ENCODE results near the gene LSM7.

LSM7 gene

DNA sequence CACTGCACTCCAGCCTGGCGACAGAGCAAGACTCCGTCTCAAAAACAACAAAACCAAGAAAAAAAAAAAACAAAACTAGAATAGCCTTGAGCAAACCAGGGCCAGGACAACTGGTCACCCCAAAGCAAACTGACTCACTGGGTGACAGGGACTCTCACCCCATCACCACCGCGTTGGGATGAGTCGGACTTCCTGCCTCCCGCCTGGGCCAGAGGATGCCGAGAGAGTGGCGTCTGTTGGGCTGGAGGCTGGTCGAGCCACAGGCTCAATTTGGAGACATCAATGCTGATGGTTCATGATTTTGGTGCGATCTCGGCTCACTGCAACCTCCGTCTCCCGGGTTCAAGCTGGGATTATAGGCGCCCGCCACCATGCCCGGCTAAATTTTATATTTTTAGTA is 43.3 kb upstream of the LSM7 start:
- in situ Hi-C loops (cut with HindIII; ENCODE audit: low pct_ligation_motif_present, low sequenced_read_pairs), result no loop called here
- no peak overlapping the region for H3K4me3 ChIP-seq (ENCODE audit: low read depth, low read length)
- TF ChIP-seq, protein P1, sequence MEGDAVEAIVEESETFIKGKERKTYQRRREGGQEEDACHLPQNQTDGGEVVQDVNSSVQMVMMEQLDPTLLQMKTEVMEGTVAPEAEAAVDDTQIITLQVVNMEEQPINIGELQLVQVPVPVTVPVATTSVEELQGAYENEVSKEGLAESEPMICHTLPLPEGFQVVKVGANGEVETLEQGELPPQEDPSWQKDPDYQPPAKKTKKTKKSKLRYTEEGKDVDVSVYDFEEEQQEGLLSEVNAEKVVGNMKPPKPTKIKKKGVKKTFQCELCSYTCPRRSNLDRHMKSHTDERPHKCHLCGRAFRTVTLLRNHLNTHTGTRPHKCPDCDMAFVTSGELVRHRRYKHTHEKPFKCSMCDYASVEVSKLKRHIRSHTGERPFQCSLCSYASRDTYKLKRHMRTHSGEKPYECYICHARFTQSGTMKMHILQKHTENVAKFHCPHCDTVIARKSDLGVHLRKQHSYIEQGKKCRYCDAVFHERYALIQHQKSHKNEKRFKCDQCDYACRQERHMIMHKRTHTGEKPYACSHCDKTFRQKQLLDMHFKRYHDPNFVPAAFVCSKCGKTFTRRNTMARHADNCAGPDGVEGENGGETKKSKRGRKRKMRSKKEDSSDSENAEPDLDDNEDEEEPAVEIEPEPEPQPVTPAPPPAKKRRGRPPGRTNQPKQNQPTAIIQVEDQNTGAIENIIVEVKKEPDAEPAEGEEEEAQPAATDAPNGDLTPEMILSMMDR (IDR thresholded peaks at IDR 0.05; ENCODE audit: low read depth, low read length, missing control alignments), result no peak
- H3K27me3 ChIP-seq (replicated peaks), result no peaks in the 10 kb centered on the region
- DNase-seq, result no peak
- H3K27ac ChIP-seq, result no peak overlapping the region
- H3K36me3 ChIP-seq (replicated peaks), result no peaks in the 10 kb centered on the region

DNA sequence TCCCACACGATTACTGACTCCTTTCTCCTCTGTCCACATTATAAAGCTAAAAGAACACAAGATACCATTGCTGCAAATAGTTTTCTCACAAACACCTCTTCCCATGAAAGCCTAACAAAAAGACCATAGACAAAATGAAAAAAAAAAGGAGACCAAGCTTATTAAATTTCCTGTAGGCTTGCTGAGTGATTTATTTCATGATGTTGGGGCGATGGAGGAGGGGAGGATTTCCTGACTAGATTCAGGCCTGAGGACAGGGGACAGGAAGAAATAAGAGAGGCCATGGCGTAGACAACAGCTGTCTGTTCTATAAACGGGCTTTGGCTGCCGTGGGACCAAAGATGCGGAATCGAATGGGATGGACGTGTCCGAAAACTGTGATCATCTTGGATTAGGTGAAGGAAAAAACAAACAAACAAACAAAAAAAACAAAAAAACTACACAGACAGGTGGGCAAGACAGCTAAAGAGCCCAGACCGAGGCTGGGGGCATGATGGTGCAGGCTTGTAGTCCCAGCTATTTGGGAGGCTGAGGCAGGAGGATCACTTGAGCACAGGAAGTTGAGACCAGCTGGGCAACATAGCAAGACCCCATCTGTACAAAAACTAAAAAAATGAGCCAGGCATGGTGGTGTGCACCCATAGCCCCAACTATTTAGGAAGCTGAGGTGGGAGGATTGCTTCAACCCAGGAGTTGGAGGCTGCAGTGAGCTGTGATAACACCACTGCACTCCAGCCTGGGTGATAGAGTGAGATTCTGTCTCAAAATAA is 37.0 kb upstream of the LSM7 start:
- peaks cover 5% of the 10 kb centered on the region for H3K27me3 ChIP-seq (replicated peaks)
- TF ChIP-seq, protein P1 (IDR thresholded peaks at IDR 0.05; ENCODE audit: low read depth, low read length, missing control alignments), result no peak
- no peak overlapping the region for H3K27ac ChIP-seq
- no peak overlapping the region for H3K4me3 ChIP-seq (ENCODE audit: low read depth, low read length)
- in situ Hi-C loops (cut with HindIII; ENCODE audit: low pct_ligation_motif_present, low sequenced_read_pairs), result no loop called here
- no peak for DNase-seq
- H3K36me3 ChIP-seq (replicated peaks), result no peaks in the 10 kb centered on the region

DNA sequence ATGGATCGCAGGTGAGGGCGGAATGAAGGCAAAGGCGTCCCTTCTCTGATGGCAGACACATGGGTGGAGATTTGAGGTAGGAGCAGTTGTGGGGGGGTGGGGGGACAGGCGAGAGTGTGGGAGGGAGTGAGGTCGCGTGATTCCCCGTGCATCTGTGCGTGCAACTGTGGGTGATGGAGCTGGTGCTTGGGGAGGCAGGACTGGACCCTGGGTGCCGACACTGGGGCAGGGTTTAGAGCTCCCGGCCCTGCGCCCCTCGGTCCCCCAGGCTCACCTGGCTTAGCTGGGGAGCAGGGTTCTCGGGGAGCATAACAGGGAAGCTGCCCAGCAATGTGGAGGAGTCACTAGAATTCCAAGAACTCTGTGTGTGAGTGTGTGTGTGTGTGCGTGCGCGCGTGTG is 35.0 kb upstream of the LSM7 start:
- Histone ChIP-seq H3K27me3 (replicated peaks) (peaks cover 18% of the 10 kb centered on the region), H3K36me3 (replicated peaks) (no peaks in the 10 kb centered on the region), H3K4me3 (ENCODE audit: low read depth, low read length) (no peak overlapping the region), H3K27ac (no peak overlapping the region)
- TF ChIP-seq, protein P1 (IDR thresholded peaks at IDR 0.05; ENCODE audit: low read depth, low read length, missing control alignments), result no peak
- in situ Hi-C loops (cut with HindIII; ENCODE audit: low pct_ligation_motif_present, low sequenced_read_pairs), result no loop called here
- DNase-seq, result no peak

DNA sequence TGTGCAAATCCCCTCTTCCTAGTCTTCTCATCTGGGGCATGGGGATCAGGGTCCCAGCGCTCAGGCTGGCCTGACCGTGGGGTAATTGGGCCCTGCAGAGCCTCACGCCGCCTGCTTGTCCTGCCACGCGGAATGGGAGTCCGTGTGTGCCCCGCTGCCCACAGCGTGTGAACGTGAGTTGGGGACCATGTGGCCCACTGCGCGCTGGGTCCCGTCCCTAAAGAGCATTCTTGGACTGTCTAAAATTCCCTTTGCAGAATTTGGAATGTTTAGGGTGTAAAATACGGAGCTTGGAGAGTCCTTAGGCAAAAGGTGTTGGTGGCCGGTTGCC is 34.5 kb upstream of the LSM7 start:
- no peak for DNase-seq
- no peak overlapping the region for H3K27ac ChIP-seq
- peaks cover 18% of the 10 kb centered on the region for H3K27me3 ChIP-seq (replicated peaks)
- no peaks in the 10 kb centered on the region for H3K36me3 ChIP-seq (replicated peaks)
- H3K4me3 ChIP-seq (ENCODE audit: low read depth, low read length), result no peak overlapping the region
- TF ChIP-seq, protein P1 (IDR thresholded peaks at IDR 0.05; ENCODE audit: low read depth, low read length, missing control alignments), result no peak
- in situ Hi-C loops (cut with HindIII; ENCODE audit: low pct_ligation_motif_present, low sequenced_read_pairs), result no loop called here

DNA sequence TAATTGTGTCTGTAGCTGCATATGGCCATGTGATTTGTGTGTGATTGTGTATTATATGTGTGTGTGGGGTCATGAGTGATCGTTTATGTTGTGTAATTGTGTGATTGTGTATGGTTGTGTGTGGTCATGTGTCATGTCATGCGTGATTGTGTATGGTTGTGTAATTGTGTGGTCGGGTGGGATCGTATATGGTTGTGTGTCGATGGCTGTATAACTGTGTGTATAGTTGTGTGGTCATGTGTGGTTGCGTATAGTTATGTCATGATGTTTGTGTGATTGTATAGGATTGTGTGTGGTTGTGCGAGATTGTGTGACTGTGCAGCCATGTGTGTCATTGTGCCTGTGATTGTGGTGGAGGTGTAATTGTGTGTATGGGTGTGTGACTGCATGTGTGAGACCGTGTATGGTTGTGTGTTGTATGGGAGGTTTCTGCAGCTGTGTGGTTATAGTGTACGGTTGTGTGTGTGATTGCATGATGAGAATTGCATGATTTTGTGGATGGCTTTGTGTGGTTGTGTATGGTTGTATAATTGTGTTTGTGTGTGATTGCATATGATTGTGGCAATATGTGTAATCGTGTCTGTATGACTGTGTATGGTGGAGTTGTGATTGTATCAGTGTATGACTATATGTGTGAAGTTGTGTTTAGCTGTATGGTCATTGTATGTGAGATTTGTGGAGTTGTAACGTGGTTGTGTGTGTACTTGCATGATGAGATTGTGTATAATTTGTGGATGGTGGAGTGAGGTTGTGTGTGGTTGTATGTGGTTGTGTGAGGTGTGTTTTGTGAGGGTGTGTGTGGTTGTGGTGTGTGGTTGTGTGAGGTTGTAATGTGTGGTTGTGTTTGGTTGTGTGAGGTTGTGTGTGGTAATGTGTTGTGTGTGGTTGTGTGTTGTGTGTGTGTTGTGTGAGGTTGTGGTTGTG is 33.9 kb upstream of the LSM7 start:
- Histone ChIP-seq H3K27me3 (replicated peaks) (peaks cover 18% of the 10 kb centered on the region), H3K27ac (no peak overlapping the region), H3K4me3 (ENCODE audit: low read depth, low read length) (no peak overlapping the region), H3K36me3 (replicated peaks) (no peaks in the 10 kb centered on the region)
- no peak for DNase-seq
- in situ Hi-C loops (cut with HindIII; ENCODE audit: low pct_ligation_motif_present, low sequenced_read_pairs), result no loop called here
- TF ChIP-seq, protein P1 (IDR thresholded peaks at IDR 0.05; ENCODE audit: low read depth, low read length, missing control alignments), result no peak
